GM19397 (cell line): ENCODE measurements around the gene ARHGAP19.

Experiments
- ATAC-seq: cut with Tn5 transposase; IDR thresholded peaks from one replicate; pipeline ENCODE4 v1.9.1; 2021; ENCODE audit warnings: mild to moderate bottlenecking, moderate library complexity; ENCODE audit not compliant: unreplicated experiment

The ARHGAP19 gene

GRCh38 chr10:97200616-97201015 is 91.8 kb downstream of the ARHGAP19 start:
- no peak for ATAC-seq

- no peak for ATAC-seq
Observed at GRCh38 chr10:97199152-97199551, 93.3 kb downstream of the ARHGAP19 start.

DNA sequence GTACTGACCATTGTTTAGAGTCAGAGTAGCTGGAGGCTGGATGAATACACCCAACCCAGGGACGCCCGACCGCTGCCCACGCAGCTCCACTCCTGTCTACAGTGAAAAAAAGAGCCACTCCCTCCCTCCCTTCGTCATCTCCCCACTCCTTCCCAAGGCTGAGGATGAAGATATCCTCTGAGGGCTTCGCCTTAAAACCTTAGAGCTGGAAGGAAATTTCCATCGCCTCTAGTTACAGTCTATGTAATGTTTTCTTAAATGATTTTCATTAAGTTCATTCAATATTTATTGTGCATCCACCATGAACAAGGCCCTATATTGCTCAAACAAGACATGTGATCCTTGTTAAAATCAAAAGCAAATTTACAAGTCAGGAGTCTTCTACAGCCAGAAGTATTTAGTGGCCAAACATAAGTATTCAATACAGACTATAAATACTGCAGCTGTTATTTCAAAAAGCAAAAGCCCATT is 95.4 kb downstream of the ARHGAP19 start:
- no peak for ATAC-seq

- no peak for ATAC-seq
Observed at GRCh38 chr10:97196223-97197029, 96.0 kb downstream of the ARHGAP19 start.

- ATAC-seq, result no peak
Observed at GRCh38 chr10:97195706-97196222, 96.7 kb downstream of the ARHGAP19 start.

GRCh38 chr10:97192952-97193435 is 99.4 kb downstream of the ARHGAP19 start:
- no peak for ATAC-seq

- ATAC-seq, result no peak
Observed at GRCh38 chr10:97190450-97190849, 102.0 kb downstream of the ARHGAP19 start.

DNA sequence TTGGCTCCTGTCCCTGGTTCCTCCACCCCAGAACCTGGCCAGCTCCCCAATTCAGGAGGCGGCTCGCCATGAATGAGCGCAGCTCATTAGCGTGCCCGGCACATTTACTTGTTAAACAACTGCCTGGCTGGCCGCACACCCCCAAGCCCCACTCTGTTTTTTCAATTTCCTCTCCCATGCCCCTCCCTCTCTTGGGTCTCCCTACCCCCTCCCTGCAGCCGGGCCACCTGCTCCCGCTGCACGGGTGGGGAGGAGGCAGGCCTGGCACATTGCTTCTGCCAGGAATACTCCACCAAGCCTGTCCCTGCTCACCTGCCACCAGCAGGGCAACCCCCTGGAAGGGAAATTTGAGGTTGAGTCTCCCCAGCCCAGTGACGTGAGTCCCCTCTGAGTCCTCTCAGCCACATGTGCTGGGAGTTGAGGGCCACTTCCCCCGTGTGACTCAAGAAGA is 104.2 kb downstream of the ARHGAP19 start:
- ATAC-seq, result no peak

GRCh38 chr10:97186911-97187310 is 105.5 kb downstream of the ARHGAP19 start:
- ATAC-seq, result no peak

GRCh38 chr10:97185326-97186058 is 106.9 kb downstream of the ARHGAP19 start, which contains the start of gene SLIT1:
Gene SLIT1 (minus strand): TSS chr10:97185959. CDS start chr10:97185674, 285 bp downstream.
- no peak for ATAC-seq

DNA sequence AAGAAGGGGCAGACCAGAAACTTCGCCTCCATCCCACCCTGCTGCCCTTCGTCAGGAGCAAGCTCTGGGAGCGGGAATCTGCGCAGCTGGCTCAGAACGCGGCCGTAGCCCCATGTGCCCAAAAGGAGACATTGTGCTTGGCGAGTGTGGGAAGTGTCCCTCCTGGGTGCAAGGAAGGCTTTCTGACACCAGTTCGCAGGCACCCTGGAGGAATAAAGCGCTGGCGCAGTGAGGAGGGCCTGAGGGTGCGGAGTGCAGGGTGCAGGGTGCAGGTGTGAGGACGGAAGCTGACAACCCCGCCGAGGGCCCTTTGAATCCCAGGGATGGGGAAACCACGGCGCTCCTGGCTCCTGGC is 107.5 kb downstream of the ARHGAP19 start:
- ATAC-seq, result no peak

GRCh38 chr10:97183314-97183713 is 109.1 kb downstream of the ARHGAP19 start:
- no peak for ATAC-seq

DNA sequence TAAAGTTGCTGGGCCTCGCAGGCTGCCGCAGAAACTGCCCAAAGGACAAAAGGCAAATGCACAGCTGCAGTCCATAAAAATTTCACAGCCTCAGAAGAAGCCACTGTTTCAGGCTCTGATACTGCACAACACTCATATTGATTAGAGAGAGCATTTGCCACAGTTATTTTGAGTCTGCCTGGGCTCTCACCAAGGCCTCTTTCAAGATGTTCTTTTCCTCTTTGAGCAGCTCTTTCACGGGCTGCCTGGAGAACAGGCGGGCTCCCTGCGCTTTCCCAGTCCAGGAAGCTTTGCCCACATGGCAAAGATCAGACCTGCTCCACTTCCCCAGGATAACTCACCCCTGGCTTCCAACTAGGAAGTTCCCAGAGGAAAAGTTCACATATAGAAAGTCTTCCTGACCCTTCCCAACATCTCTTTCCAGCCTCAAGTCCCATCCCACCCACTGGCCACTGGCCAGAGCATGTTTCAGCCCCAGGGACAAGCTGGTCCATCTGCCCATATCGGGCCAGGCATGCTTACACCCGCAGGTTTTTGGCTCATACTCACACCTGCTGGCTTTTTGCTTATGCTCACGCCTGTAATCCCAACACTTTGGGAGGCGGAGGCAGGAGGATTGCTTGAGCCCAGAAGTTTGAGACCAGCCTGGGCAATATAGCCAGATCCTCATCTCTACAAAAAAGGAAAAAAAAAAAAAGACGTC is 110.0 kb downstream of the ARHGAP19 start:
- no peak for ATAC-seq

DNA sequence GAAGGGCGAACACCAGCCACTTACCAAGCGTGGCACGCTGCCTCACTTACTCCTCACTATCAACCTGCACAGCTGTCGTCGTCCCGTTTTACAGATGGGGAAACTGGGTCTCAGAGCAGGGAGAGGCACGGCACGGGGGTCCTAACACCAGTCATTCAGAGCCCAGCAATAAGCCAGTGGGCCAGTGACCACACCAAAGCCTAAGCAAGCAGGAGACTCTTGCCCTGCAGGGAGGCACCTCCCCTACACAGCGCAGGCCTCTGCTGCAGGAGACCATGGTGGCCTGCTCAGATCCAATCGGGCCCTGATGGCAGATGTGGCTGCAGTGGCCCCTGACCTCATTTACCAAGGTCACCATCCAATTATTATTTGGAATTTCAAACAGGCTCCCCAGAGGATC is 111.5 kb downstream of the ARHGAP19 start:
- no peak for ATAC-seq

- no peak for ATAC-seq
Observed at GRCh38 chr10:97180363-97180755, 112.1 kb downstream of the ARHGAP19 start.

DNA sequence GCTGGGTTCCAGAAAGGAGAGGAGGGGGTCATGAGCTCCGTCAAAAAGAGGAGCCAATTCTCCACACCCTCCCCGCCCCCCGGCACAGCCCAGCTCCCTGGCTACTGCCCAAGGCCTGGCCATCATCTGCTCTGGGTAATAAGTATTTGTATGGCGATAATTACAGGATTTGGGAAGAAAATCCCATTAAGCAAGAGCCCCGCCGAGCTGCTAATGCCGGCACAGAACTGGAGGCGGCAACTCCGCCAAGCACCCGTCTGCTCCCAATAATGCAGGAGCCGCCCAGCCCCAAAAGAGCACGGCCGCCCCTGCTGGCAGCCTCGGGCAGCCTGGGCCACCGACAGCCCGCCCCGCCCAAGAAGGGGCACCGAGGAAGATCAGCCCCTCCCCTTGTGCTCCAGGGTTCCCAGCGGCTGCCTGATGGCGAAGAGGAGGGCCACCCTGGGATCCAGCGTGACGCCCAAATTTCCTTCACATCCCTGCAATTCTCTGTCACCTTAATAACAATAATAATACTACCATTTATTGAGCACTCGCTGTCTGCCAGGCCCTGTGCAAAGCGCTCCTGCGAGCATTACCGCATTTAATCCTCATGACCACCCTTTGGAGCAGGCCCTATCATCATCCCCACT is 112.6 kb downstream of the ARHGAP19 start:
- ATAC-seq, result no peak

DNA sequence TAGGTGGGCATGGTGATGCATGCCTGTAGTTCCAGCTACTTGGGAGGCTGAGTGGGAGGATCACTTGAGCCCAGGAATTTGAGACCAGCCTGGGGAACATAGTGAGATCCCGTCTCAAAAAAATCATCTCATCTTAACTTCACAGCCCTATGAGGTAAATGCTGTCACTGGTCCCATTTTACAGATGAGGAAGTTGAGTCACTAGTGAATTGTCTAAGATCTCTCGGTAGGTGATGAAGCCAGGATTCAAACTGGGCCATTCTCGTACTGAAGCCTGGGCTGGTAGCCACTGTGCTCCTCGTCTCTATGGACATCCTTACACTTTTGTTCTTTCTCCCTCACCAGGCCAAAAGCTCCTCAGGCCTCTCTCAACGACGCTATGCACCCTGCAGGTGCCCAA is 113.1 kb downstream of the ARHGAP19 start:
- no peak for ATAC-seq

DNA sequence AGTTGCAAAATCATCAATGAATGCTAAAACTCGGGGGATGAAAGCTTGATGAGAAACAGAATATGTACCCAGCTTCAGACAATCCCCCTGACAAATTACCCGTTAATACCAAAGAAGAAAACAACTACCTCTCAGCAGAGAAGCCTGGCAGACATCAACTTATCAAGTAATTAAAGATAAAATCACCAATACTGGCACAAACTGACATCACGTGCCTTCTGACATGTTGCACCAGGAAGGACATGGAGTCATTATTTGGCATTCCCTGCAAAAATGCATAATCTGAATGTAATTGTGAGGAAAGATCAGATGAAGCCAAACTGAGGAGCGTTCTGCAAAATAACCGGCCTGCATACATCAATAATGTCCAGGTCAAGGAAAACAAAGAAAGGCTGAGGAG is 114.4 kb downstream of the ARHGAP19 start:
- ATAC-seq, result no peak

GRCh38 chr10:97176226-97176625 is 116.2 kb downstream of the ARHGAP19 start:
- ATAC-seq, result no peak

- no peak for ATAC-seq
Observed at GRCh38 chr10:97175586-97175985, 116.9 kb downstream of the ARHGAP19 start.

DNA sequence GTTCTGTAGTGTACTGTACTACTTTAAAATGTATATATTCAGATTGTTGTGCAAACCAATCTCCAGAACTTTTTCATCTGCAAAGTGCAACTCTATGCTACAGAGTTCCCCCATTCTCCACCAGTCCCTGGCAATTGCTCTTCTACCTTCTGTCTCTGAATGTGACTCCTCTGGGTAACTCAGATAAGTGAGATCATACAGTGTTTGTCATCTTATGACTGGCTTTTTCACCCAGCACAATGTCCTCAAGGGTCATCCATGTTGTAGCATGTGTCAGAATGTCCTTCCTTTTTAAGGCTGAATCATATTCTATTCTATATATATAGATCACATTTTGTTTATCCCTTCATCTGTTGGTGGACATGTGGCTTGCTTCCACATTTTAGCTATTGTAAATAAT is 117.5 kb downstream of the ARHGAP19 start:
- ATAC-seq, result no peak
